Large intestine (tissue), 3 donors: ENCODE measurements around the gene VTCN1. TPM values are rescaled to one million over a fixed set of nuclear protein-coding genes. Genes with fewer than 3 reads are reported as not detected.

Experiments
- DNase-seq, 2 donors: peaks; one replicate each; pipeline versions ENCODE4 v3.0.0 to v3.0.0-alpha.2; 2013
- H3K27ac ChIP-seq: one replicate; pipeline ENCODE4 v1.5.1; 2013; ENCODE audit warnings: low read length
- H3K27me3 ChIP-seq: 2 replicates; pipeline ENCODE4 v1.6.1; 2013; ENCODE audit warnings: low read length; ENCODE audit not compliant: control insufficient read depth, insufficient read depth
- H3K36me3 ChIP-seq: 2 replicates; pipeline ENCODE4 v1.6.1; 2013; ENCODE audit warnings: low read length; ENCODE audit not compliant: control insufficient read depth, insufficient read depth
- H3K4me1 ChIP-seq: one replicate; pipeline ENCODE4 v1.6.1; 2013; ENCODE audit warnings: low read length; ENCODE audit not compliant: control insufficient read depth, insufficient read depth
- H3K4me3 ChIP-seq: one replicate; pipeline ENCODE4 v1.5.1; 2013; ENCODE audit warnings: low read length
- H3K9me3 ChIP-seq: one replicate; pipeline ENCODE4 v1.6.1; 2013; ENCODE audit warnings: mild to moderate bottlenecking, low read depth, low read length, moderate library complexity; ENCODE audit not compliant: control insufficient read depth
- WGBS: methylation state at CpG from one replicate; pipeline ENCODE4 v1.1.5; 2013; ENCODE audit warnings: low lambda C conversion rate; ENCODE audit not compliant: insufficient coverage; 5-methylcytosine and 5-hydroxymethylcytosine counted together
- polyA plus RNA-seq: library from polyadenylated mRNA; unstranded; fragments of 120-200 nt; gene quantifications from one replicate; pipeline ENCODE4 v1.2.1, GENCODE V29; 2013

The VTCN1 gene
- polyA plus RNA-seq, 1 donor, result 0.04 TPM

DNA sequence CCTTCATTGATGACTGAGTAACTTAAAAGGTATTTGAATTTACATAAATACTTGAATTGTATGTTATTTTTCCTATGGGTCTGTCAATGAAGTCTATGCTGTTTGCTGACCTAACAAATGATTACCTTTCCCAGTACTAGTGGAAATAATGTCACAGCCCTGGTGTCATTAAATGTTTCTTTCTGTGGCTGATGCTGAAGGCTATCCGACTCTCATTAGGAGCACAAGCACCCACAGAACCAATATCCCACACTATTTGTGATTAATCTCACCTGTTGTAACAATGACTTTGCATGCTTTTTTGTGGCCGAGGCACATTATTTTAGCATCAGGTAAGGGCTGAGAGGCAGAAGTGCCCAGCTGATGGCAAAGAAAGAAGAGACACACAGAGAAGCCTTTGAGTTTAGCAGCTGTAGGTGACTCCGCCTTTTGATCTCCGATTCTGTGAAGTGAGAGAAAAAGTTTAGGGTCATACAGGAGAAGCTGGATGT, 63.3 kb downstream of the VTCN1 start:
- H3K4me1 ChIP-seq, result no peaks in the 10 kb centered on the region
- H3K9me3 ChIP-seq, result no peaks in the 10 kb centered on the region
- no peaks in the 10 kb centered on the region for H3K36me3 ChIP-seq
- H3K27ac ChIP-seq, result no peak overlapping the region
- no peak for DNase-seq
- no CpG with 5 or more reads among the region's 4 CpGs for WGBS
- H3K4me3 ChIP-seq, result no peak overlapping the region
- H3K27me3 ChIP-seq, result peaks cover 3% of the 10 kb centered on the region

DNA sequence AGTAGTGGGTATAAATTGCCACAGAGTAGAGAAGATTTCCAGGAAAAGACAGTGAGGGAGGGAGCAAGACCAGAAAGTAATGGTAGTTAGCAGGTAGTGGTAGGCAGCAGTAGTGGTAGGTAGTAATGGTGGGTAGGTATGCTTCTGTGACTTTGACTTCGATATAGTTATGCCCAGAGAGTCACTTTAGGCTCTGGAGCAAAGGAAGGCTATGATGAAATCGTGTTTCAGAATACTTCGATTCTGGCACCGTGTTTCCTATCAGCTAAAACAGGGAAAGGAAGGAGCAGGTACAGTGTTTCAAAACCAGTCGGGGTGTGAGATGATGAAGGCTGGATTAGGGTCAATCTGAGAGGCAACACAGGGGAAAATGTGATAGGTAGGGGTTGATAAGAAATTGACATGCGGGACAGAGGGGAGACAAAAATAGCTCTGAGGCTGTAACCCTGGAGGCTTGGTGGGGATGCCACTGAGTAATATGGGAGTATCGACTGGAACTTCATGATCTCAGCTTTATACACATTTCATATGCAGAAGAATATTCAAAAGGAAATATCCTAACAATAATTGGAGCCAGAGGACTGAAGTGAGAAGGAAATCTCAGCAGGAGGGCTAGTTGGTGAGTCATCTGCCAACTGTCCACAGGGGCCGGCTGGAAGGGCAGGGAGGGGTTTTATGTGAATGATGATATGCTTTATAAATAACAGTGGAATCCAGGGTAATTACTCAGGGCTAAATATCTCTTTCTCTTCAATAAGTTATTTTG, 64.0 kb downstream of the VTCN1 start:
- Histone ChIP-seq H3K4me1 (no peaks in the 10 kb centered on the region), H3K27ac (no peak overlapping the region), H3K9me3 (no peaks in the 10 kb centered on the region), H3K27me3 (peaks cover 3% of the 10 kb centered on the region), H3K36me3 (no peaks in the 10 kb centered on the region), H3K4me3 (no peak overlapping the region)
- 93% methylated on average over 2 of the region's 8 CpGs for WGBS
- DNase-seq, result no peak

DNA sequence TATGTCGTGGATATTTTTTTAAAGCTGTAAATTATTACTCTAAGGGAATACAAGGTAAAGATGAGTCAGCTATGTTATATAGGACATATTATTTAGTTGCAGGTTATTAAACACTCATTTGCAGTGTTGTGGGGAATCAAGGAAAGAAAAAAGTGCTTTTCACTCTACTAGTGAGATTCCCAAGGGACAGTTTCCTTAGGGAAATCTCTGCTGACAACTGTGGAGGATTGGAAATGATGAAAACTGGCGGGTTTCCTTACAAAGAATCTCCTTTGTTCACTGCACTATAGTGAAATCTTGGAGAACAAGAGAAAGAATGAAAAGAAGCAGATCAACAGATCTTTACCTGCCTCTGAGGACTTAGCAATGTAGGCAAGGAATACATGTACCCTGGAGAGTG, 64.7 kb downstream of the VTCN1 start:
- WGBS, result 100% methylated on average over 1 of the region's 2 CpGs
- no peaks in the 10 kb centered on the region for H3K36me3 ChIP-seq
- DNase-seq, result no peak
- H3K4me3 ChIP-seq, result no peak overlapping the region
- H3K9me3 ChIP-seq, result no peaks in the 10 kb centered on the region
- peaks cover 3% of the 10 kb centered on the region for H3K27me3 ChIP-seq
- no peak overlapping the region for H3K27ac ChIP-seq
- H3K4me1 ChIP-seq, result no peaks in the 10 kb centered on the region

DNA sequence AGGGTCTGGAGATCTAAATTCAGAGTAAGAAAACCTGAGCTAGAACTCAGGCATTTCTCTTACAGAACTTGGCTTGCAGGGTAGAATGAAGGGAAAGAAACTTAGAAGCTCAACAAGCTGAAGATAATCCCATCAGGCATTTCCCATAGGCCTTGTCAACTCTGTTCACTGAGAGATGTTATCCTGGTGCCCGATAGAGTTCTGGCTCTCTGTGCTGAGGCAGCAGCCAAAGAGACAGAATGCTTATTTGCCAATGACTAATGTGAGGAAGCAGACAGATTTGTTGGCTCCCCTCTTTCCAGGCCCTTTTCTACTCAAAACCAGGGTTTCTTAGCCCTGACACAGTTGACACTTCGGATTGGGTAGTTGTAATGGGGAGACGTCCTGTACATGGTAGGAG, 66.9 kb downstream of the VTCN1 start:
- Histone ChIP-seq H3K4me3 (no peak overlapping the region), H3K27me3 (peaks cover 3% of the 10 kb centered on the region), H3K9me3 (no peaks in the 10 kb centered on the region), H3K36me3 (no peaks in the 10 kb centered on the region), H3K27ac (no peak overlapping the region), H3K4me1 (no peaks in the 10 kb centered on the region)
- no CpG with 5 or more reads among the region's 3 CpGs for WGBS
- no peak for DNase-seq

DNA sequence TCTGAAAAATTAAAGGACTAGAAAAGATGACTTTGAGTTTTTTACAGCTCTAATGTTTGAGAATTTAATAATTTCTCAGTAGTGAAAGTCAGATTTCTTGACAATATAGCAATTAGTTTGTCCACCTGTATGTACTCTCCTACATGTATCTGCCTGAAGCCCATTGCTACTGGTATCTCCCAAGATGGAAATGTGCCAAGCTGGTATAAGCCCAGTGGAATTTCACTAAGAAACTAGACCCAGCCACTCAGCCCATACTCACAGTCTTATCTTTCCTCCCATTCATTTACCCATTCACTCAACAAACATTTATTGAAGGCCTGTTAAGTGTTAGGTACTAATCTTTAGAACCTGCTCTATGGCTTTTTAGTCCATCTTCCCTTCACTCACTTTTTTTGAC, 67.6 kb downstream of the VTCN1 start:
- no peak overlapping the region for H3K4me3 ChIP-seq
- H3K36me3 ChIP-seq, result no peaks in the 10 kb centered on the region
- H3K27ac ChIP-seq, result no peak overlapping the region
- peaks cover 3% of the 10 kb centered on the region for H3K27me3 ChIP-seq
- H3K9me3 ChIP-seq, result no peaks in the 10 kb centered on the region
- DNase-seq, result no peak
- H3K4me1 ChIP-seq, result no peaks in the 10 kb centered on the region

DNA sequence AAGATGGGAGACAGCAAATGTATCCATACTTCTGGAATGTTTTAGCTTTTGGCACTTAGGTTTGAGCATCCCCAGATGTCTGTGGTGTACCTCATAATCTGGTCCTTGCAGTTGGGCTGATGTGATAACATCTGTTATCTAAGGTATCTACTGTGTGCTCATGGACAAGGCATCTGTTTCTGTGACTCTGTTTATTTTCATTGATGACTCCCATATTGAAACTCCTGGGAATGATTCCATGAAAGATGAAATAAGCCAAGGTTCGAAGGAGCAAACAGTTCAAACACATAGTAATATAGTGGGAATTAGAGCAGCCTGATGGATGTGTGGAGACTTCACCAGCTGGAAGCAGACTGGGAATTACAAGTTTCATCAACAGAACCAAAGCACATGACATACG, 68.5 kb downstream of the VTCN1 start:
- Histone ChIP-seq H3K4me1 (no peaks in the 10 kb centered on the region), H3K27ac (no peak overlapping the region), H3K27me3 (peaks cover 3% of the 10 kb centered on the region), H3K9me3 (no peaks in the 10 kb centered on the region), H3K4me3 (no peak overlapping the region), H3K36me3 (no peaks in the 10 kb centered on the region)
- WGBS, result no CpG with 5 or more reads among the region's 2 CpGs
- DNase-seq, result no peak

DNA sequence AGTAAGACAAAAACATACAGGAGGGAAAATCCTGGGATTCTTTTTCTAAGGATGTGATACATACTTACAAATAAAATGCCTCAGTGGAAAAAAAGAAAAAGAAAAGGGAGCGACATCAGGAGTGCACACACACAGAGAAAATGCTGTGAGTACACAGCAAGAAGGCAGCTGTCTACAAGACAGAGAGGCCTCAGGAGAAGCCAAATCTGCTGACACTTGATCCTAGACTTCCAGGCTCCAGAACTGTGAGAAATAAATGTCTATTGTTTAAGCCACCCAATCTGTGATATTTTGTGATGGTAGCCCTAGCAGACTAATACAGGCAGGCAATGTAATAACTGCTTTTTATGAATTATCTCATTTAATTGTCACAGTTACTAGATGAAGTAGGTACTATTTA, 72.2 kb downstream of the VTCN1 start:
- H3K27ac ChIP-seq, result no peak overlapping the region
- no peaks in the 10 kb centered on the region for H3K36me3 ChIP-seq
- no peaks in the 10 kb centered on the region for H3K4me1 ChIP-seq
- H3K9me3 ChIP-seq, result no peaks in the 10 kb centered on the region
- H3K4me3 ChIP-seq, result no peak overlapping the region
- no peak for DNase-seq
- H3K27me3 ChIP-seq, result no peaks in the 10 kb centered on the region
- no CpG with 5 or more reads among the region's 1 CpG for WGBS

DNA sequence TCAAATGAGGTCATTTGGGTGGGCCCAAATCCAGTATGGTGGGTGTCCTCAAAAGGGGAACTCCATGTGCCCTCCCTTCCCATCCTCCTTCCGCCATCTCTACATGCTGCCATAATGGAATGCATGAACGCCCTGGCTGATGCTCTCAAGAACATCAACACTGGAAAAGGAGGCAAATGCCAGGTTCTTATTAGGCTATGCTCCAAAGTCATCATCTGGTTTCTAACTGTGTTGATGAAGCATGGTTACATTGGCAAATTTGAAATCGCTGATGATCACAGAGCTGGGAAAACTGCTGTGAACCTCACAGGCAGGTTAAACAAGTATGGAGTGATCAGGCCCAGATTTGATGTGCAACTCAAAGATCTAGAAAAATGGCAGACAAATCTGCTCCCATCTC, 72.6 kb downstream of the VTCN1 start:
- H3K27ac ChIP-seq, result no peak overlapping the region
- no peaks in the 10 kb centered on the region for H3K4me1 ChIP-seq
- no peaks in the 10 kb centered on the region for H3K9me3 ChIP-seq
- no peak overlapping the region for H3K4me3 ChIP-seq
- DNase-seq, result no peak
- no peaks in the 10 kb centered on the region for H3K27me3 ChIP-seq
- no peaks in the 10 kb centered on the region for H3K36me3 ChIP-seq
- no CpG with 5 or more reads among the region's 3 CpGs for WGBS

DNA sequence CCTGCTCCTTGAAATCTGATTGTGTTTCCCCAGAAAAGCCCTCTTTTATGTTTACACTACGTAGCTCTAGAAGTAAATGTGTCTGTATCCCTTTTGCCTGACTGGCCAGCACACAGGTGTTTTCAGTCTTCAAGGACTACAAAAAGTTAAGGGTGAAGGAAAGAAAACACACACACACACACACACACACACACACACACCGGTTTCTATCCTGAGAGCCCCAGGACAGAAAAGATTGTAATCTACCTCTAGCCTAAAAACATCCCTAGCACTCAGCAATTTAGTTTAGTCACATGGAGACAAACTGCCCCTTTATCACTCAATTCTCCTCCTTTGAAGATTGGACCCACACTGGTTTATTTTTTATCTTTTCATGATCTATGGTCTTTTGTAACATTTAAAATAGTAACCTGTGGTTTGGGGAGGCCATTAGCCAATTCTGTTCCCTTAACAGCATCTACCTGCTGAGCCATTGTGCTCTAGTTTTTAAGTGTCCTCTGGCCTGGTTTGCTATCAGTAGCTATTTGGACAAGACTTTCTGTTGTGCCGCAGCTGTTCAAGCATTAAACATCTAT, 73.4 kb downstream of the VTCN1 start:
- H3K4me1 ChIP-seq, result no peaks in the 10 kb centered on the region
- H3K27me3 ChIP-seq, result no peaks in the 10 kb centered on the region
- WGBS, result 100% methylated on average over 1 of the region's 3 CpGs
- no peak overlapping the region for H3K4me3 ChIP-seq
- no peak overlapping the region for H3K27ac ChIP-seq
- DNase-seq, result no peak
- no peaks in the 10 kb centered on the region for H3K9me3 ChIP-seq
- no peaks in the 10 kb centered on the region for H3K36me3 ChIP-seq

DNA sequence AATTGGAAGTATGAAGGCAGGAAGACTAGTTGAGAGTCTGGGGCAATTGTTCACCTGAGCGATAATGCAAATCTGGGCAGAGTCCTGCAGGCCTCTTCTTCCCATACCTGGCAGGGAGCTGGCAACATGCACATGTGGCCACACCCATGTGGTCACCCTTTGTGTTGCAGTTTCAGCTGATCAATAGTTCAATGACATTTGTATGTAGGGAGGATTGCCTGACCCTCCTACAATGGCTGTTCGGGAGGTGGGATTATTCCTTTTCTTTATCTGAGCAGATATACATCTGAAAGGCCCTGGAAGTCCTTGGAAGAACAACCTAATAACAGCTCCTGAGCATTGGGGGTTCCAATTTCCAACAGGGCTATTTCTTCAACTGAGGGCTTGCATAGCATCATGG, 74.0 kb downstream of the VTCN1 start:
- H3K9me3 ChIP-seq, result no peaks in the 10 kb centered on the region
- WGBS, result no CpG with 5 or more reads among the region's 2 CpGs
- H3K27ac ChIP-seq, result no peak overlapping the region
- H3K4me1 ChIP-seq, result no peaks in the 10 kb centered on the region
- DNase-seq, result no peak
- H3K27me3 ChIP-seq, result no peaks in the 10 kb centered on the region
- no peaks in the 10 kb centered on the region for H3K36me3 ChIP-seq
- H3K4me3 ChIP-seq, result no peak overlapping the region

DNA sequence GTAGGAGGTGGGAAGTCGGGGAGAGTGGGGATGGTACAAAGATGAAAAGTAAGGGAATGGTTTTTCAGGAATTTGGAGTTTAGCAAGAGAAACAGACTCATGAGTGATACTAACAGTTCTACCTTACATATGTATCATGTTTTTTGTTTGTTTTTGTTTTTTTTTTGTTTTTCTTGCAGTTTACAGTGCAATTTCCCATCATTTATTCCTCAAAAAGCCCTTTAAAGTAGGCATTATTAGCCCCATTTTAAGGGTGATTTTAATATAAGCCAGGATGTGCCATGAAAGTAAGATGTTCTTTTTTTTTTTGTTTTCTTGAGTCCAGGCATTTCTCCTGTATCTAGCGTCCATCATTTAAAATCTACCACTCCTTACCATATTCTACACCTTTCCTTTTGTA, 75.4 kb downstream of the VTCN1 start:
- Histone ChIP-seq H3K27ac (no peak overlapping the region), H3K27me3 (no peaks in the 10 kb centered on the region), H3K4me1 (no peaks in the 10 kb centered on the region), H3K36me3 (no peaks in the 10 kb centered on the region), H3K4me3 (no peak overlapping the region), H3K9me3 (no peaks in the 10 kb centered on the region)
- no peak for DNase-seq
- WGBS, result 83% methylated on average over 2 of the region's 2 CpGs
